ENCODE data around the gene FAM118A.
"Not testable (repeated sequence)": the region's sequence is repeated elsewhere in the genome, so short reads cannot be mapped to it uniquely, and the experiment has no call there.

FAM118A gene

DNA sequence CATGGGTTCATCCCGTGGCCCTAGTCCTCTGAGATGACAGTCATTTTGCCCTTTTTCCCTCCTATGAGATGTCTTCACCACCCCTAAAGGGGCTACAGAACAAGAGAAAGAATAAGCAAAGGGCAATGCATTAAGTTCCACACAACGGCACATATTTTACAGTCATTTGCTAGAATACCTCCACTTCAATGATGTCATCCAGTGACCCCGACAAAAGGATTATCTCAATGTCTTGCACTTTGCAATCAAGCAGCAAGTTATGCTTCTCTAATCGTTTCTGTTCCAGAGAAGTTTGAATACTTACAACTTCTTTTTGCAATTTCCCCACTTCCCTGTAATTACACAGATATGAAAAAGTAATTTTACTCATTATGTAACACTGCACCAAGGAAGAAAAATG is 49.9 kb downstream of the FAM118A start:
- in situ Hi-C loops (cut with MboI; ENCODE audit: low sequenced_read_pairs) = no loop called here

- in situ Hi-C loops (cut with MboI; ENCODE audit: low sequenced_read_pairs) = no loop called here
These were observed 57.0 kb downstream of the FAM118A start for GRCh38 chr22:45366713-45367112.

DNA sequence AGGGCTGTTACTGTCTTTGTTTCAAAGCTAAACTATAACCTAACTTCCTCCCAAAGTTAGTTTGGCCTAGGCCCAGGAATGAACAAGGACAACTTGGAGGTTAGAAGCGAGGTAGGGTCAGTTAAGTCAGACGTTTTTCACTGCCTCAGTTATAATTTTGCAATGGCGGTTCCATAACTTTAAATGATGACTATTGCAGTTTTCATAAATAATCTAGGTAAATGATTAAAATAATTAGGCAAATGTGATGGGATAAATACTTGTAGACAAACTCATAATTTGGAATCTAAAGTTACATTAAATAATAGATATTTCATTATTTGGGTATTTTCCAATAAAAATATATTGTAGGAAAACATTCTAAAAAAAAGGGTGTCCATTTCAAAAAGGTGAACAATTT is 63.9 kb downstream of the FAM118A start:
- in situ Hi-C loops (cut with MboI; ENCODE audit: low sequenced_read_pairs) = not testable (repeated sequence)

GRCh38 chr22:45376009-45376408 is 66.3 kb downstream of the FAM118A start:
- in situ Hi-C loops (cut with MboI; ENCODE audit: low sequenced_read_pairs) = no loop called here

DNA sequence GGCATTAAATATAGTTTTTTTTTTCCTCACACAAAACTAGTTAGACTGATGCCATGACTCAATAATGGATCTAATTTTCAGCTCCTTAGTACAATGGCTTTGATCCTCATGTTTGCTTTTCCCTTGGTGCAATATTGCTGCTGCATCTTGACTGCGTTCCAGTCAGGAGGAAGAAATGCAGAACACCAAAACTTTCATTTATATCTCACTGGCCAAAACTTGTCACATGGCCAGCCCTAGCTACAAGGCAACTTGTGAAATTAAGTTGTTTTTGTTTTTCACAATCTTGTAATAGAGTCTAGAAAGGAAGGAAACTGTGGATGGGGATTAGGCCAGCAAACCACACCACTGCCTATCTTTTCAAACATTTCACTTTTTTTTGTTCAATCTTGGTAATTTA is 67.0 kb downstream of the FAM118A start:
- in situ Hi-C loops (cut with MboI; ENCODE audit: low sequenced_read_pairs) = no loop called here

- in situ Hi-C loops (cut with MboI; ENCODE audit: low sequenced_read_pairs) = no loop called here
These were observed 71.6 kb downstream of the FAM118A start for GRCh38 chr22:45381348-45381747.

GRCh38 chr22:45389546-45389945 is 79.8 kb downstream of the FAM118A start:
- in situ Hi-C loops (cut with MboI; ENCODE audit: low sequenced_read_pairs) = no loop called here
